Dendritic cell treated with granulocyte-macrophage colony-stimulating factor and Interleukin-4, amounts not matched to agents 40 ng/mL and 50 ng/mL, for 4 days (primary cell): ENCODE results near the gene LPCAT1.
A peak's percentile ranks its signal among the peaks of the same experiment; 100 is the strongest.
"Not testable (repeated sequence)": the region's sequence is repeated elsewhere in the genome, so short reads cannot be mapped to it uniquely, and the experiment has no call there.

Experiments used
- H3K27ac Mint-ChIP-seq: one replicate; pipeline ENCODE4 v1.8.0; 2022; ENCODE audit warnings: mild to moderate bottlenecking, mixed read lengths
- H3K27me3 Mint-ChIP-seq: one replicate; pipeline ENCODE4 v1.8.0; 2022; ENCODE audit warnings: mild to moderate bottlenecking, mixed read lengths
- H3K36me3 Mint-ChIP-seq: one replicate; pipeline ENCODE4 v1.8.0; 2022; ENCODE audit warnings: low read depth, mixed read lengths
- H3K4me1 Mint-ChIP-seq: one replicate; pipeline ENCODE4 v1.8.0; 2022; ENCODE audit warnings: low read depth, mixed read lengths
- H3K4me3 Mint-ChIP-seq: one replicate; pipeline ENCODE4 v1.8.0; 2022; ENCODE audit warnings: mild to moderate bottlenecking, moderate library complexity, mixed read lengths
- H3K9me3 Mint-ChIP-seq: one replicate; pipeline ENCODE4 v1.8.0; 2022; ENCODE audit warnings: mixed read lengths
- intact Hi-C: fragments of 100-400 bp; cut with micrococcal nuclease; formaldehyde crosslinking; loops from one replicate; pipeline ENCODE4 v1.15.0; 2022

LPCAT1 gene

GRCh38 chr5:1507961-1508658, 15.7 kb downstream of the LPCAT1 start:
- H3K4me3 Mint-ChIP-seq: no peak overlapping the region
- no peaks in the 10 kb centered on the region for H3K9me3 Mint-ChIP-seq
- peaks cover 68% of the 10 kb centered on the region for H3K36me3 Mint-ChIP-seq
- H3K27ac Mint-ChIP-seq: peak overlapping the region; percentile 23
- H3K27me3 Mint-ChIP-seq: no peaks in the 10 kb centered on the region
- intact Hi-C loops: loop anchor here (2.0 to 10.0 kb wide), 2 partner anchors 15 to 87 kb away; partner anchors contain the start of gene LPCAT1
- H3K4me1 Mint-ChIP-seq: peaks cover 70% of the 10 kb centered on the region

GRCh38 chr5:1507457-1507856, 16.3 kb downstream of the LPCAT1 start:
- intact Hi-C loops: loop anchor here (2.0 to 10.0 kb wide), 2 partner anchors 15 to 87 kb away; partner anchors contain the start of gene LPCAT1
- no peaks in the 10 kb centered on the region for H3K9me3 Mint-ChIP-seq
- peaks cover 65% of the 10 kb centered on the region for H3K36me3 Mint-ChIP-seq
- peaks cover 70% of the 10 kb centered on the region for H3K4me1 Mint-ChIP-seq
- H3K27ac Mint-ChIP-seq: peak overlapping the region; percentile 23
- H3K4me3 Mint-ChIP-seq: no peak overlapping the region
- H3K27me3 Mint-ChIP-seq: no peaks in the 10 kb centered on the region

- H3K4me1 Mint-ChIP-seq: peaks cover 70% of the 10 kb centered on the region
- H3K9me3 Mint-ChIP-seq: no peaks in the 10 kb centered on the region
- peak overlapping the region; percentile 23 for H3K27ac Mint-ChIP-seq
- no peaks in the 10 kb centered on the region for H3K27me3 Mint-ChIP-seq
- intact Hi-C loops: loop anchor here (2.0 to 10.0 kb wide), 2 partner anchors 16 to 88 kb away; partner anchors contain the start of gene LPCAT1
- no peak overlapping the region for H3K4me3 Mint-ChIP-seq
- H3K36me3 Mint-ChIP-seq: peaks cover 60% of the 10 kb centered on the region
Measured at GRCh38 chr5:1507014-1507375, 16.8 kb downstream of the LPCAT1 start.

- Mint-ChIP-seq H3K27me3 (no peaks in the 10 kb centered on the region), H3K27ac (peak overlapping the region; percentile 23), H3K4me1 (peaks cover 71% of the 10 kb centered on the region), H3K4me3 (no peak overlapping the region), H3K36me3 (peaks cover 55% of the 10 kb centered on the region), H3K9me3 (no peaks in the 10 kb centered on the region)
- intact Hi-C loops: loop anchor here (2.0 to 10.0 kb wide), 2 partner anchors 16 to 88 kb away; partner anchors contain the start of gene LPCAT1
Measured at GRCh38 chr5:1506242-1507013, 17.3 kb downstream of the LPCAT1 start.

GRCh38 chr5:1505506-1506241, 18.1 kb downstream of the LPCAT1 start:
- intact Hi-C loops: loop anchor here (2.0 to 10.0 kb wide), 2 partner anchors 17 to 89 kb away; partner anchors contain the start of gene LPCAT1
- H3K36me3 Mint-ChIP-seq: peaks cover 55% of the 10 kb centered on the region
- no peaks in the 10 kb centered on the region for H3K9me3 Mint-ChIP-seq
- H3K27ac Mint-ChIP-seq: peak overlapping the region; percentile 97
- H3K4me1 Mint-ChIP-seq: peaks cover 77% of the 10 kb centered on the region
- no peaks in the 10 kb centered on the region for H3K27me3 Mint-ChIP-seq
- H3K4me3 Mint-ChIP-seq: no peak overlapping the region

GRCh38 chr5:1505089-1505488, 18.7 kb downstream of the LPCAT1 start:
- intact Hi-C loops: loop anchor here (10.0 kb wide), 1 partner anchor 90 kb away; no protein-coding TSS in a partner anchor
- Mint-ChIP-seq H3K27ac (peak overlapping the region; percentile 97), H3K36me3 (peaks cover 55% of the 10 kb centered on the region), H3K4me1 (peaks cover 82% of the 10 kb centered on the region)
- not testable (repeated sequence) for H3K27me3 Mint-ChIP-seq, H3K9me3 Mint-ChIP-seq, H3K4me3 Mint-ChIP-seq

DNA sequence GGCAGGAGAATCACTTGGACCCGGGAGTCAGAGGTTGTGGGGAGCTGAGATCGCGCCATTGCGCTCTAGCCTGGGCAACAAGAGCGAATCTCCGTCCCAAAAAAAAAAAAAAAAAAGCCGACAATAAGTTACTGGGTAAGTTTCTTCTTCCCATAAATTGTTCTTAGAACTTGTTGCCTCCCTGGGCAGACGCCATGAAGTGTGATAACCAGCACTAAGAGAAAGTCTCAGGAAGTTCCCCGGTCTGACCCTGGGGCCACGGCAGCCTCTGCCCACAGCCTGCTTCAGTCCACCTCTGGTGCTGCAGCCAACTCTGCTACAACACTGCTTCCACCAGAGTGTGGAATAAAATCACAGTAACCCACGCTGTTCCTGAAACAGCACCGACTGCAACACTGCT, 19.1 kb downstream of the LPCAT1 start:
- peak overlapping the region; percentile 26 for H3K4me3 Mint-ChIP-seq
- H3K9me3 Mint-ChIP-seq: no peaks in the 10 kb centered on the region
- peaks cover 55% of the 10 kb centered on the region for H3K36me3 Mint-ChIP-seq
- H3K27ac Mint-ChIP-seq: peak overlapping the region; percentile 97
- H3K4me1 Mint-ChIP-seq: peaks cover 85% of the 10 kb centered on the region
- H3K27me3 Mint-ChIP-seq: no peaks in the 10 kb centered on the region
- intact Hi-C loops: loop anchor here (10.0 kb wide), 1 partner anchor 90 kb away; no protein-coding TSS in a partner anchor

DNA sequence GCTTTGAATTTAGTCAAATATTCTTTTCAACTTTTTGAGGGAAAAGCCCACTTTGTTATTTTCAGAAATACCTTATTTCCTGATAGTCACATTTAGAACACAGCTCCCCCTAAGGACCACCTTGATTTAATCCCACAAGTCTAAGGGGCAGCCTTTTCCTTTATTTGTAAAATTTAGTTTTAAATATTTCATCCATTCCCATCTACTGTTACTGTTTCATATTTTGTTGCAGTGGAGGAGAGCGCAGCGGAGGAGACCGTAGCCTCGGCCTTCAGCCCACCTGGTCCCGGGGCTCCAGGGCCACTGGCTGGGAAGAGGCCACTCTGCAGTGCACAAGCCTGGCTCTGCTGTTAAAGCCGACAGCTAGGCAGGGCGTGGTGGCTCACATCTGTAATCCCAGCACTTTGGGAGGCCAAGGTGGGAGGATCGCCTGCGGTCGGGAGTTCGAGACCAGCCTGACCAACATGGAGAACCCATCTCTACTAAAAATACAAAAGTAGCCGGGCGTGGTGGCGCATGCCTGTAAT, 19.6 kb downstream of the LPCAT1 start:
- Mint-ChIP-seq H3K9me3 (no peaks in the 10 kb centered on the region), H3K27ac (peak overlapping the region; percentile 97), H3K4me1 (peaks cover 87% of the 10 kb centered on the region), H3K4me3 (peak overlapping the region; percentile 68), H3K27me3 (no peaks in the 10 kb centered on the region), H3K36me3 (peaks cover 53% of the 10 kb centered on the region)
- intact Hi-C loops: loop anchor here (10.0 kb wide), 1 partner anchor 91 kb away; no protein-coding TSS in a partner anchor

DNA sequence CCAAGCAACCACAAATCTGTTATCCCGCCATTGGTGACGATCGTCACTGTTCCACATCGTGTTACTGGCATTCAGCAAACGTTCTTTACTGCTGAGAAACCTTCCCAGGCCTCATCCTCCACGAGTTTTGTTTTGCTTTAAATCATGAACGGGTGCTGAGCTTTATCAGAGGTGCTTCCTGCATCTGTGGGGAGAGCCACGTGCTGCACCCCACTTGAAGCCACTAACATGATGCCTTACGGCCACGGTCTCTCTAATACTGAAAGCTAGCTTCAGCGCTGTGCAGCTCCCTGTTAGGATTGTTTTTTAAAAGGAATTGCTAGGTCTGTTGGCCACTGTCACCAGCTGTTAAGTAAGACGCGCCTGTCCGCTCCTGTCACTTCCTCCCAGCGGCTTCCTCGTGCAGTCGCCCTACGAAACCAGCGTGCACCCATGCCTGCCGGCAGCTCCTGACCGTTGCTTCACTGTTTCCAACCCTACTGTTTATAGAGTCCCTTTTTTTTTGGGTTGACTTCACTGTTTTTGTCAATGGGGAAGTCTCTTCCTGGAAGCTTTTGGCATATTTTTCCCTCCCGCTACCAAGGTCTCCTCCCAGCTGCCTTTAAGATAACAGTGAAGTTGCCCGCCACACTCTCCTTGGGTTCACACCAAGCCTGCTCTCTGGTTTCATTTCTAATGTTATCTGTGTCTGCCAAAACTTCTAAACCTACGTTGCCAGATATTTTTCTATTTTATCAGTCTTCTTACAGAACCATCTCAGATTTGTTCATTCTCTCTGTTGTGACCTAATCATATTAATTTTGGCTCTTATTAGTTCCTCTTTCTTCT, 20.3 kb downstream of the LPCAT1 start:
- peak overlapping the region; percentile 68 for H3K4me3 Mint-ChIP-seq
- peaks cover 91% of the 10 kb centered on the region for H3K4me1 Mint-ChIP-seq
- no peaks in the 10 kb centered on the region for H3K9me3 Mint-ChIP-seq
- H3K27me3 Mint-ChIP-seq: no peaks in the 10 kb centered on the region
- peak overlapping the region; percentile 97 for H3K27ac Mint-ChIP-seq
- intact Hi-C loops: loop anchor here (2.0 to 10.0 kb wide), 2 partner anchors 13 to 91 kb away; no protein-coding TSS in a partner anchor
- H3K36me3 Mint-ChIP-seq: peaks cover 53% of the 10 kb centered on the region

- Mint-ChIP-seq H3K36me3 (peaks cover 52% of the 10 kb centered on the region), H3K4me1 (peaks cover 91% of the 10 kb centered on the region), H3K4me3 (peak overlapping the region; percentile 68), H3K9me3 (no peaks in the 10 kb centered on the region), H3K27me3 (no peaks in the 10 kb centered on the region), H3K27ac (peak overlapping the region; percentile 97)
- intact Hi-C loops: loop anchor here (1.0 to 10.0 kb wide), 3 partner anchors 14 to 92 kb away; no protein-coding TSS in a partner anchor
Measured at GRCh38 chr5:1502737-1503120, 21.0 kb downstream of the LPCAT1 start.

- no peaks in the 10 kb centered on the region for H3K9me3 Mint-ChIP-seq
Measured at GRCh38 chr5:1502046-1502736, 21.6 kb downstream of the LPCAT1 start.

DNA sequence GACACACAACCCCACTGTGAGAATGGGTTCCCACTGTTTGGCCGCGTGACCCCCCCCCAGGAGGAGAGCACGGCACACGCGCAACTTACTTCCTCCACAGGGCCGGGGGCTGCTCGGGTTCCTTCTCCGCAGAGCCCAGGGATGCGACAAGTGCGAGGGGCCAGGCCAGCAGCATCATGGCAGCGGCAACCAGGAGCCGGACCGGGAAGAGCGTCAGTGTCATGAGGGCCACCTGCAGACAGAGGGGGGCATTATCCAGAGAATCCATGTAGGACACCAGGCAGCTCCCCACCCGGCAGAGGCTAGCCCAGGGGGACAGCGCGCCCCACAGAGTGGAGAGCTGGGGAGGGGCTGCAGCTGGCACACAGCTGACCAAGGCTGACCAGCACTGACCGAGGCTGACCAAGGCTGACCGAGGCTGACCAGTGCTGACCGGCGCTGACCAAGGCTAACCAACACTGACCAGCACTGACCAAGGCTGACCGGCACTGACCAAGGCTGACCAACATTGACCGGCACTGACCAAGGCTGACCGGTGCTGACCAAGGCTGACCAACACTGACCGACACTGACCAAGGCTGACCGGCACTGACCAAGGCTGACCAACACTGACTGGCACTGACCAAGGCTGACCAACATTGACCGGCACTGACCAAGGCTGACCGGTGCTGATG, 22.3 kb downstream of the LPCAT1 start:
- H3K4me1 Mint-ChIP-seq: peaks cover 91% of the 10 kb centered on the region
- H3K27ac Mint-ChIP-seq: peak overlapping the region; percentile 97
- no peaks in the 10 kb centered on the region for H3K27me3 Mint-ChIP-seq
- no peaks in the 10 kb centered on the region for H3K9me3 Mint-ChIP-seq
- H3K4me3 Mint-ChIP-seq: no peak overlapping the region
- H3K36me3 Mint-ChIP-seq: peaks cover 52% of the 10 kb centered on the region
- intact Hi-C loops: loop anchor here (1.0 to 10.0 kb wide), 3 partner anchors 15 to 93 kb away; no protein-coding TSS in a partner anchor

More at GRCh38 chr5:1502046-1502736, 21.6 kb downstream of the LPCAT1 start:
- Mint-ChIP-seq H3K4me3 (peak overlapping the region; percentile 57), H3K27ac (peak overlapping the region; percentile 97), H3K4me1 (peaks cover 91% of the 10 kb centered on the region), H3K27me3 (no peaks in the 10 kb centered on the region), H3K36me3 (peaks cover 52% of the 10 kb centered on the region)
- intact Hi-C loops: loop anchor here (1.0 to 10.0 kb wide), 3 partner anchors 15 to 93 kb away; no protein-coding TSS in a partner anchor
